ENCODE data around the gene SAMD8. TPM values are rescaled to one million over a fixed set of nuclear protein-coding genes. Genes with fewer than 3 reads are reported as not detected.

SAMD8 gene
- total RNA-seq, 2 experiments from 2014 or later, result 20.5 to 20.9 TPM

- no peaks in the 10 kb centered on the region for H3K9me3 Mint-ChIP-seq (ENCODE audit: low read depth)
- no peak for ATAC-seq
- intact Hi-C loops (cut with DNase I, micrococcal nuclease), result no loop called here
- ChIA-PET POLR2A (no interaction called here), CTCF (no interaction called here)
- no peaks in the 10 kb centered on the region for H3K36me3 Mint-ChIP-seq (ENCODE audit: low read depth)
- DNase-seq, result no peak
- H3K27me3 Mint-ChIP-seq, result no peaks in the 10 kb centered on the region
- no peak overlapping the region for H3K4me3 Mint-ChIP-seq
- H3K27ac Mint-ChIP-seq, result no peak overlapping the region
- H3K4me1 Mint-ChIP-seq, result peaks cover 7% of the 10 kb centered on the region
These were observed 38.7 kb upstream of the SAMD8 start for GRCh38 chr10:75072727-75073126.

- Mint-ChIP-seq H3K36me3 (ENCODE audit: low read depth) (no peaks in the 10 kb centered on the region), H3K27ac (no peak overlapping the region), H3K9me3 (ENCODE audit: low read depth) (no peaks in the 10 kb centered on the region), H3K4me1 (peaks cover 7% of the 10 kb centered on the region), H3K4me3 (no peak overlapping the region), H3K27me3 (no peaks in the 10 kb centered on the region)
- POLR2A ChIA-PET, result no interaction called here
- CTCF ChIA-PET, result no interaction called here
- DNase-seq (no peak), ATAC-seq (no peak)
- intact Hi-C loops (cut with DNase I, micrococcal nuclease), result no loop called here
These were observed 38.0 kb upstream of the SAMD8 start for GRCh38 chr10:75073442-75073841.

GRCh38 chr10:75074711-75075445, 36.6 kb upstream of the SAMD8 start:
- intact Hi-C loops (cut with DNase I, micrococcal nuclease), result no loop called here
- peaks cover 7% of the 10 kb centered on the region for H3K4me1 Mint-ChIP-seq
- CTCF ChIA-PET, result interaction anchor here (0.6 kb wide), 1 partner anchor 472 kb away, joined by 3 read pairs; no protein-coding TSS in a partner anchor

GRCh38 chr10:75076348-75076747, 35.1 kb upstream of the SAMD8 start:
- ChIA-PET CTCF (no interaction called here), POLR2A (no interaction called here)

More at GRCh38 chr10:75074711-75075445, 36.6 kb upstream of the SAMD8 start:
- Mint-ChIP-seq H3K36me3 (ENCODE audit: low read depth) (no peaks in the 10 kb centered on the region), H3K27ac (no peak overlapping the region), H3K27me3 (no peaks in the 10 kb centered on the region), H3K4me3 (no peak overlapping the region), H3K9me3 (ENCODE audit: low read depth) (no peaks in the 10 kb centered on the region)
- ATAC-seq, result no peak
- POLR2A ChIA-PET, result interaction anchor here (0.5 kb wide), 1 partner anchor 140 kb away, joined by 3 read pairs; no protein-coding TSS in a partner anchor
- DNase-seq, result no peak

GRCh38 chr10:75079436-75080083, 31.9 kb upstream of the SAMD8 start:
- ATAC-seq (no peak), DNase-seq (no peak)
- Mint-ChIP-seq H3K36me3 (ENCODE audit: low read depth) (peaks cover 4% of the 10 kb centered on the region), H3K4me3 (no peak overlapping the region), H3K4me1 (peaks cover 3% of the 10 kb centered on the region), H3K27me3 (no peaks in the 10 kb centered on the region), H3K9me3 (ENCODE audit: low read depth) (peaks cover 6% of the 10 kb centered on the region), H3K27ac (no peak overlapping the region)
- POLR2A ChIA-PET, result interaction anchor here (0.6 kb wide), 1 partner anchor 30 kb away, joined by 3 read pairs; no protein-coding TSS in a partner anchor
- CTCF ChIA-PET, result interaction anchor here (0.6 to 1.0 kb wide), 3 partner anchors 21 to 715 kb away, joined by 3 to 4 read pairs (median 3); no protein-coding TSS in a partner anchor
- intact Hi-C loops (cut with DNase I, micrococcal nuclease), result no loop called here

More at GRCh38 chr10:75076348-75076747, 35.1 kb upstream of the SAMD8 start:
- Mint-ChIP-seq H3K36me3 (ENCODE audit: low read depth) (peaks cover 2% of the 10 kb centered on the region), H3K4me1 (peaks cover 3% of the 10 kb centered on the region), H3K27ac (no peak overlapping the region), H3K9me3 (ENCODE audit: low read depth) (peaks cover 3% of the 10 kb centered on the region), H3K4me3 (no peak overlapping the region), H3K27me3 (no peaks in the 10 kb centered on the region)
- DNase-seq (no peak), ATAC-seq (no peak)
- intact Hi-C loops (cut with DNase I, micrococcal nuclease), result no loop called here

- no peaks in the 10 kb centered on the region for H3K4me1 Mint-ChIP-seq
- intact Hi-C loops (cut with DNase I, micrococcal nuclease), result no loop called here
- ChIA-PET CTCF (interaction anchor here (0.6 to 1.0 kb wide), 2 partner anchors 20 to 716 kb away, joined by 3 to 4 read pairs; no protein-coding TSS in a partner anchor), POLR2A (no interaction called here)
- no peak for ATAC-seq
- no peak for DNase-seq
- no peak overlapping the region for H3K27ac Mint-ChIP-seq
- H3K4me3 Mint-ChIP-seq, result no peak overlapping the region
- H3K36me3 Mint-ChIP-seq (ENCODE audit: low read depth), result peaks cover 4% of the 10 kb centered on the region
- peaks cover 6% of the 10 kb centered on the region for H3K9me3 Mint-ChIP-seq (ENCODE audit: low read depth)
- H3K27me3 Mint-ChIP-seq, result no peaks in the 10 kb centered on the region
These were observed 30.9 kb upstream of the SAMD8 start for GRCh38 chr10:75080554-75080953.

- no peak overlapping the region for H3K27ac Mint-ChIP-seq
- CTCF ChIA-PET, result interaction anchor here (0.7 kb wide), 1 partner anchor 17 kb away, joined by 3 read pairs; no protein-coding TSS in a partner anchor
These were observed 30.1 kb upstream of the SAMD8 start for GRCh38 chr10:75081379-75081778.

GRCh38 chr10:75083972-75084833, 27.3 kb upstream of the SAMD8 start:
- H3K4me1 Mint-ChIP-seq, result peaks cover under 1% of the 10 kb centered on the region
- DNase-seq (no peak), ATAC-seq (no peak)
- intact Hi-C loops (cut with DNase I, micrococcal nuclease), result no loop called here
- ChIA-PET CTCF (interaction anchor here (1.2 kb wide), 1 partner anchor 54 kb away, joined by 4 read pairs; no protein-coding TSS in a partner anchor), POLR2A (no interaction called here)
- no peak overlapping the region for H3K4me3 Mint-ChIP-seq
- no peaks in the 10 kb centered on the region for H3K27me3 Mint-ChIP-seq
- peaks cover 6% of the 10 kb centered on the region for H3K9me3 Mint-ChIP-seq (ENCODE audit: low read depth)
- H3K27ac Mint-ChIP-seq, result no peak overlapping the region
- H3K36me3 Mint-ChIP-seq (ENCODE audit: low read depth), result peaks cover 4% of the 10 kb centered on the region

More at GRCh38 chr10:75081379-75081778, 30.1 kb upstream of the SAMD8 start:
- H3K9me3 Mint-ChIP-seq (ENCODE audit: low read depth), result peaks cover 6% of the 10 kb centered on the region
- intact Hi-C loops (cut with DNase I, micrococcal nuclease), result no loop called here
- H3K27me3 Mint-ChIP-seq, result no peaks in the 10 kb centered on the region
- peaks cover 4% of the 10 kb centered on the region for H3K36me3 Mint-ChIP-seq (ENCODE audit: low read depth)
- DNase-seq (no peak), ATAC-seq (no peak)
- H3K4me3 Mint-ChIP-seq, result no peak overlapping the region
- POLR2A ChIA-PET, result no interaction called here
- no peaks in the 10 kb centered on the region for H3K4me1 Mint-ChIP-seq

GRCh38 chr10:75084834-75085384, 26.5 kb upstream of the SAMD8 start:
- Mint-ChIP-seq H3K27me3 (no peaks in the 10 kb centered on the region), H3K36me3 (ENCODE audit: low read depth) (peaks cover 4% of the 10 kb centered on the region), H3K4me3 (no peak overlapping the region), H3K4me1 (peaks cover 8% of the 10 kb centered on the region), H3K9me3 (ENCODE audit: low read depth) (peaks cover 6% of the 10 kb centered on the region), H3K27ac (no peak overlapping the region)
- ChIA-PET CTCF (interaction anchor here (0.5 to 1.2 kb wide), 2 partner anchors 55 to 256 kb away, joined by 4 to 5 read pairs; no protein-coding TSS in a partner anchor), POLR2A (no interaction called here)
- intact Hi-C loops (cut with DNase I, micrococcal nuclease), result loop anchor here in 1 of 2 experiments (5.0 kb wide), 1 partner anchor 618 kb away; no protein-coding TSS in a partner anchor
- no peak for ATAC-seq
- DNase-seq, result no peak

- Mint-ChIP-seq H3K4me3 (no peak overlapping the region), H3K36me3 (ENCODE audit: low read depth) (peaks cover 1% of the 10 kb centered on the region), H3K27me3 (no peaks in the 10 kb centered on the region), H3K9me3 (ENCODE audit: low read depth) (peaks cover 3% of the 10 kb centered on the region), H3K27ac (no peak overlapping the region), H3K4me1 (peaks cover 8% of the 10 kb centered on the region)
- DNase-seq, result no peak
- CTCF ChIA-PET, result no interaction called here
- ATAC-seq, result no peak
- intact Hi-C loops (cut with DNase I, micrococcal nuclease), result loop anchor here in 1 of 2 experiments (5.0 kb wide), 1 partner anchor 619 kb away; no protein-coding TSS in a partner anchor
- POLR2A ChIA-PET, result no interaction called here
These were observed 25.1 kb upstream of the SAMD8 start for GRCh38 chr10:75086278-75086934.
